ENCODE results near the gene IL1B.
A peak's percentile ranks its signal among the peaks of the same experiment; 100 is the strongest.

IL1B gene

GRCh38 chr2:112850588-112850987, 14.0 kb upstream of the IL1B start:
- Histone ChIP-seq H3K36me3 (ENCODE audit: control insufficient read depth in 2 of 2, insufficient read depth in 2 of 2, low read length in 2 of 2) (no peaks in the 10 kb centered on the region), H3K9ac (ENCODE audit: low read depth in 1 of 2, low read length in 2 of 2) (no peak overlapping the region), H3K9me3 (ENCODE audit: control insufficient read depth in 2 of 2, low read length in 2 of 2) (no peaks in the 10 kb centered on the region), H3K4me1 (ENCODE audit: control insufficient read depth in 2 of 2, insufficient read depth in 2 of 2, low read length in 2 of 2) (no peaks in the 10 kb centered on the region), H3K27me3 (ENCODE audit: control insufficient read depth in 2 of 2, insufficient read depth in 2 of 2, low read length in 2 of 2) (no peaks in the 10 kb centered on the region), H3K4me3 (ENCODE audit: low read length in 2 of 2) (no peak overlapping the region), H3K27ac (ENCODE audit: low read depth in 2 of 2, low read length in 2 of 2) (no peak overlapping the region)

- Histone ChIP-seq H3K4me3 (ENCODE audit: low read length in 2 of 2) (no peak overlapping the region), H3K9me3 (ENCODE audit: control insufficient read depth in 2 of 2, low read length in 2 of 2) (no peaks in the 10 kb centered on the region), H3K36me3 (ENCODE audit: control insufficient read depth in 2 of 2, insufficient read depth in 2 of 2, low read length in 2 of 2) (no peaks in the 10 kb centered on the region), H3K9ac (ENCODE audit: low read depth in 1 of 2, low read length in 2 of 2) (no peak overlapping the region), H3K4me1 (ENCODE audit: control insufficient read depth in 2 of 2, insufficient read depth in 2 of 2, low read length in 2 of 2) (no peaks in the 10 kb centered on the region), H3K27me3 (ENCODE audit: control insufficient read depth in 2 of 2, insufficient read depth in 2 of 2, low read length in 2 of 2) (no peaks in the 10 kb centered on the region), H3K27ac (ENCODE audit: low read depth in 2 of 2, low read length in 2 of 2) (no peak overlapping the region)
These were observed 13.4 kb upstream of the IL1B start for GRCh38 chr2:112849956-112850355.

- Histone ChIP-seq H3K27ac (ENCODE audit: low read depth in 2 of 2, low read length in 2 of 2) (no peak overlapping the region), H3K4me3 (ENCODE audit: low read length in 2 of 2) (no peak overlapping the region), H3K27me3 (ENCODE audit: control insufficient read depth in 2 of 2, insufficient read depth in 2 of 2, low read length in 2 of 2) (no peaks in the 10 kb centered on the region), H3K4me1 (ENCODE audit: control insufficient read depth in 2 of 2, insufficient read depth in 2 of 2, low read length in 2 of 2) (no peaks in the 10 kb centered on the region), H3K9ac (ENCODE audit: low read depth in 1 of 2, low read length in 2 of 2) (no peak overlapping the region), H3K9me3 (ENCODE audit: control insufficient read depth in 2 of 2, low read length in 2 of 2) (no peaks in the 10 kb centered on the region), H3K36me3 (ENCODE audit: control insufficient read depth in 2 of 2, insufficient read depth in 2 of 2, low read length in 2 of 2) (no peaks in the 10 kb centered on the region)
These were observed 12.3 kb upstream of the IL1B start for GRCh38 chr2:112848833-112849232.

GRCh38 chr2:112846031-112846430, 9.5 kb upstream of the IL1B start:
- no peak overlapping the region for H3K27ac ChIP-seq (ENCODE audit: low read depth in 2 of 2, low read length in 2 of 2)
- no peaks in the 10 kb centered on the region for H3K4me1 ChIP-seq (ENCODE audit: control insufficient read depth in 2 of 2, insufficient read depth in 2 of 2, low read length in 2 of 2)
- H3K27me3 ChIP-seq (ENCODE audit: control insufficient read depth in 2 of 2, insufficient read depth in 2 of 2, low read length in 2 of 2), result no peaks in the 10 kb centered on the region

GRCh38 chr2:112843836-112844235, 7.3 kb upstream of the IL1B start:
- Histone ChIP-seq H3K9me3 (ENCODE audit: control insufficient read depth in 2 of 2, low read length in 2 of 2) (no peaks in the 10 kb centered on the region), H3K4me3 (ENCODE audit: low read length in 2 of 2) (no peak overlapping the region), H3K4me1 (ENCODE audit: control insufficient read depth in 2 of 2, insufficient read depth in 2 of 2, low read length in 2 of 2) (peaks cover 0 to 2% of the 10 kb centered on the region in 2 donors), H3K27me3 (ENCODE audit: control insufficient read depth in 2 of 2, insufficient read depth in 2 of 2, low read length in 2 of 2) (no peaks in the 10 kb centered on the region), H3K36me3 (ENCODE audit: control insufficient read depth in 2 of 2, insufficient read depth in 2 of 2, low read length in 2 of 2) (no peaks in the 10 kb centered on the region), H3K9ac (ENCODE audit: low read depth in 1 of 2, low read length in 2 of 2) (no peak overlapping the region), H3K27ac (ENCODE audit: low read depth in 2 of 2, low read length in 2 of 2) (no peak overlapping the region)

More at GRCh38 chr2:112846031-112846430, 9.5 kb upstream of the IL1B start:
- Histone ChIP-seq H3K9ac (ENCODE audit: low read depth in 1 of 2, low read length in 2 of 2) (no peak overlapping the region), H3K4me3 (ENCODE audit: low read length in 2 of 2) (no peak overlapping the region), H3K9me3 (ENCODE audit: control insufficient read depth in 2 of 2, low read length in 2 of 2) (no peaks in the 10 kb centered on the region), H3K36me3 (ENCODE audit: control insufficient read depth in 2 of 2, insufficient read depth in 2 of 2, low read length in 2 of 2) (no peaks in the 10 kb centered on the region)

GRCh38 chr2:112843288-112843687, 6.7 kb upstream of the IL1B start:
- Histone ChIP-seq H3K27me3 (ENCODE audit: control insufficient read depth in 2 of 2, insufficient read depth in 2 of 2, low read length in 2 of 2) (no peaks in the 10 kb centered on the region), H3K9me3 (ENCODE audit: control insufficient read depth in 2 of 2, low read length in 2 of 2) (no peaks in the 10 kb centered on the region), H3K4me1 (ENCODE audit: control insufficient read depth in 2 of 2, insufficient read depth in 2 of 2, low read length in 2 of 2) (peaks cover 0 to 2% of the 10 kb centered on the region in 2 donors), H3K36me3 (ENCODE audit: control insufficient read depth in 2 of 2, insufficient read depth in 2 of 2, low read length in 2 of 2) (no peaks in the 10 kb centered on the region), H3K9ac (ENCODE audit: low read depth in 1 of 2, low read length in 2 of 2) (no peak overlapping the region), H3K27ac (ENCODE audit: low read depth in 2 of 2, low read length in 2 of 2) (no peak overlapping the region), H3K4me3 (ENCODE audit: low read length in 2 of 2) (no peak overlapping the region)

GRCh38 chr2:112841295-112842044, 4.9 kb upstream of the IL1B start:
- Histone ChIP-seq H3K27me3 (ENCODE audit: control insufficient read depth in 2 of 2, insufficient read depth in 2 of 2, low read length in 2 of 2) (no peaks in the 10 kb centered on the region), H3K4me3 (ENCODE audit: low read length in 2 of 2) (no peak overlapping the region), H3K9me3 (ENCODE audit: control insufficient read depth in 2 of 2, low read length in 2 of 2) (no peaks in the 10 kb centered on the region), H3K4me1 (ENCODE audit: control insufficient read depth in 2 of 2, insufficient read depth in 2 of 2, low read length in 2 of 2) (peaks cover 5 to 8% of the 10 kb centered on the region in 2 donors), H3K27ac (ENCODE audit: low read depth in 2 of 2, low read length in 2 of 2) (no peak overlapping the region), H3K36me3 (ENCODE audit: control insufficient read depth in 2 of 2, insufficient read depth in 2 of 2, low read length in 2 of 2) (no peaks in the 10 kb centered on the region), H3K9ac (ENCODE audit: low read depth in 1 of 2, low read length in 2 of 2) (no peak overlapping the region)

- no peak overlapping the region for H3K27ac ChIP-seq (ENCODE audit: low read depth in 2 of 2, low read length in 2 of 2)
- no peak overlapping the region for H3K9ac ChIP-seq (ENCODE audit: low read depth in 1 of 2, low read length in 2 of 2)
- H3K9me3 ChIP-seq (ENCODE audit: control insufficient read depth in 2 of 2, low read length in 2 of 2), result no peaks in the 10 kb centered on the region
- peaks cover 12 to 15% of the 10 kb centered on the region in 2 donors for H3K4me1 ChIP-seq (ENCODE audit: control insufficient read depth in 2 of 2, insufficient read depth in 2 of 2, low read length in 2 of 2)
- H3K36me3 ChIP-seq (ENCODE audit: control insufficient read depth in 2 of 2, insufficient read depth in 2 of 2, low read length in 2 of 2), result no peaks in the 10 kb centered on the region
- H3K4me3 ChIP-seq (ENCODE audit: low read length in 2 of 2), result no peak overlapping the region
- H3K27me3 ChIP-seq (ENCODE audit: control insufficient read depth in 2 of 2, insufficient read depth in 2 of 2, low read length in 2 of 2), result no peaks in the 10 kb centered on the region
These were observed 3.5 kb upstream of the IL1B start for GRCh38 chr2:112840068-112840445.

GRCh38 chr2:112839407-112840067, 3.0 kb upstream of the IL1B start:
- no peaks in the 10 kb centered on the region for H3K27me3 ChIP-seq (ENCODE audit: control insufficient read depth in 2 of 2, insufficient read depth in 2 of 2, low read length in 2 of 2)

GRCh38 chr2:112836163-112836560, 417 bp downstream of the IL1B start:
- H3K4me3 ChIP-seq (ENCODE audit: low read length in 2 of 2), result peak overlapping the region in 1 of 2 donors; percentile 35
- no peaks in the 10 kb centered on the region for H3K27me3 ChIP-seq (ENCODE audit: control insufficient read depth in 2 of 2, insufficient read depth in 2 of 2, low read length in 2 of 2)
- no peaks in the 10 kb centered on the region for H3K9me3 ChIP-seq (ENCODE audit: control insufficient read depth in 2 of 2, low read length in 2 of 2)
- no peak overlapping the region for H3K9ac ChIP-seq (ENCODE audit: low read depth in 1 of 2, low read length in 2 of 2)
- H3K36me3 ChIP-seq (ENCODE audit: control insufficient read depth in 2 of 2, insufficient read depth in 2 of 2, low read length in 2 of 2), result no peaks in the 10 kb centered on the region
- no peak overlapping the region for H3K27ac ChIP-seq (ENCODE audit: low read depth in 2 of 2, low read length in 2 of 2)
- peaks cover 23 to 25% of the 10 kb centered on the region in 2 donors for H3K4me1 ChIP-seq (ENCODE audit: control insufficient read depth in 2 of 2, insufficient read depth in 2 of 2, low read length in 2 of 2)

More at GRCh38 chr2:112839407-112840067, 3.0 kb upstream of the IL1B start:
- no peak overlapping the region for H3K4me3 ChIP-seq (ENCODE audit: low read length in 2 of 2)
- H3K9ac ChIP-seq (ENCODE audit: low read depth in 1 of 2, low read length in 2 of 2), result no peak overlapping the region
- no peaks in the 10 kb centered on the region for H3K9me3 ChIP-seq (ENCODE audit: control insufficient read depth in 2 of 2, low read length in 2 of 2)
- no peaks in the 10 kb centered on the region for H3K36me3 ChIP-seq (ENCODE audit: control insufficient read depth in 2 of 2, insufficient read depth in 2 of 2, low read length in 2 of 2)
- H3K4me1 ChIP-seq (ENCODE audit: control insufficient read depth in 2 of 2, insufficient read depth in 2 of 2, low read length in 2 of 2), result peaks cover 16 to 19% of the 10 kb centered on the region in 2 donors
- no peak overlapping the region for H3K27ac ChIP-seq (ENCODE audit: low read depth in 2 of 2, low read length in 2 of 2)
